Brain microvascular endothelial cell (primary cell): ENCODE results near the gene HTRA2.

Experiments
- DNase-seq: peaks from one replicate; pipeline ENCODE4 v3.0.0-alpha.2; 2020
- H3K27ac ChIP-seq: fragments of 250-450 bp; sonication (Bioruptor Pico); 2 replicates; pipeline ENCODE4 v1.5.1; 2020; ENCODE audit warnings: mild to moderate bottlenecking, moderate library complexity
- H3K27me3 ChIP-seq: fragments of 250-450 bp; sonication (Bioruptor Pico); replicated peaks from 2 replicates; pipeline ENCODE4 v1.5.1; 2020; ENCODE audit warnings: mild to moderate bottlenecking
- H3K36me3 ChIP-seq: fragments of 250-450 bp; sonication (Bioruptor Pico); replicated peaks from 2 replicates; pipeline ENCODE4 v1.5.1; 2020; ENCODE audit warnings: mild to moderate bottlenecking
- H3K4me3 ChIP-seq: 2 replicates; pipeline ENCODE4 v1.5.1; 2011; ENCODE audit warnings: low read depth, mild to moderate bottlenecking, control low read depth, low read length, moderate library complexity
- in situ Hi-C: cut with HindIII; loops from 2 replicates; pipeline ENCODE4 v1.10.0; 2017; ENCODE audit warnings: low sequenced_read_pairs, low pct_ligation_motif_present
- TF ChIP-seq, protein P1 (sequence below): IDR thresholded peaks from 2 replicates; pipeline ENCODE4 v1.5.1; 2011; ENCODE audit warnings: low read depth, mild to moderate bottlenecking, moderate library complexity, low read length, control low read depth, inconsistent platforms; ENCODE audit errors: missing control alignments

The HTRA2 gene

GRCh38 chr2:74495440-74495839 lies 34.3 kb upstream of the HTRA2 start:
- TF ChIP-seq, protein P1, sequence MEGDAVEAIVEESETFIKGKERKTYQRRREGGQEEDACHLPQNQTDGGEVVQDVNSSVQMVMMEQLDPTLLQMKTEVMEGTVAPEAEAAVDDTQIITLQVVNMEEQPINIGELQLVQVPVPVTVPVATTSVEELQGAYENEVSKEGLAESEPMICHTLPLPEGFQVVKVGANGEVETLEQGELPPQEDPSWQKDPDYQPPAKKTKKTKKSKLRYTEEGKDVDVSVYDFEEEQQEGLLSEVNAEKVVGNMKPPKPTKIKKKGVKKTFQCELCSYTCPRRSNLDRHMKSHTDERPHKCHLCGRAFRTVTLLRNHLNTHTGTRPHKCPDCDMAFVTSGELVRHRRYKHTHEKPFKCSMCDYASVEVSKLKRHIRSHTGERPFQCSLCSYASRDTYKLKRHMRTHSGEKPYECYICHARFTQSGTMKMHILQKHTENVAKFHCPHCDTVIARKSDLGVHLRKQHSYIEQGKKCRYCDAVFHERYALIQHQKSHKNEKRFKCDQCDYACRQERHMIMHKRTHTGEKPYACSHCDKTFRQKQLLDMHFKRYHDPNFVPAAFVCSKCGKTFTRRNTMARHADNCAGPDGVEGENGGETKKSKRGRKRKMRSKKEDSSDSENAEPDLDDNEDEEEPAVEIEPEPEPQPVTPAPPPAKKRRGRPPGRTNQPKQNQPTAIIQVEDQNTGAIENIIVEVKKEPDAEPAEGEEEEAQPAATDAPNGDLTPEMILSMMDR = no peak
- no peak for DNase-seq
- Histone ChIP-seq H3K27ac (no peak overlapping the region), H3K27me3 (peaks cover 17% of the 10 kb centered on the region), H3K4me3 (no peak overlapping the region), H3K36me3 (peaks cover 27% of the 10 kb centered on the region)
- in situ Hi-C loops = no loop called here

DNA sequence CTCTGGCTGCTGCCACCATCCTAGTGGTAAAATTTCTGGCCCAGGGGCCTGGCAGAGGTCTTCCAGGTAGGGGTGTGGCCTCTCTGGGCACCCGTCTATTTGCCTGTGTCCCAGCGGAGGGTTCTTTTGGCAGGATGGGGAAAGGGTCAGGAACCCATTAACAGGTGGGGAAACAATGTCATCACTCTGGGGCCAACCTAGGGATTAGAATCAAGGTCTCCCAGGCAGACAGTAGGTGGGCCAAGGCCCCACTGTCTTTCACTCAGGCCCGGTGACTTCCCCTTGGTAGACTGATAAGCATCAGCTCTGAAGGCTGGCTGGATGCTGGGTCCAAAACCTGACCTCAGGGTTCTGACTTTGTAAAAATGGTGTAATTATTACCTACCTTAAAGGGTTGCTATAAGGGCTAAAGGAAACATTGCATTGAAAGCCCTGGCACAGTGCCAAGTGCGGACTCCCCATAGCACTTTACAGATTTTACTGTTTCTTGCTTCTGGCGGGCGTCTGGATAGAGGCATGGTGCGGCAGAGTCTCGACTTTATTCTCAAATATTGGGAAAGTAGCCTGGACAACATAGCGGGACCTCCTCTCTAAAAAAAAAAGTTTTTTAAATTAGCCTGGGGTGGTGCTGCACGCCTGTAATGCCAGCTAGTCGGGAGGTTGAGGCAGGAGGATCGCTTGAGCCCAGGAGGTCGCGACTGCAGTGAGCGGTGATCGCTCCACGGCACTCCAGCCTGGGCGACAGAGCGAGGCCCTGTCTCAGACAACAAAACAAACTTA lies 32.5 kb upstream of the HTRA2 start:
- in situ Hi-C loops = no loop called here
- no peak overlapping the region for H3K4me3 ChIP-seq
- TF ChIP-seq, protein P1 = no peak
- H3K27ac ChIP-seq = no peak overlapping the region
- H3K36me3 ChIP-seq = peaks cover 10% of the 10 kb centered on the region
- no peak for DNase-seq
- peaks cover 17% of the 10 kb centered on the region for H3K27me3 ChIP-seq

GRCh38 chr2:74497777-74498499 lies 31.8 kb upstream of the HTRA2 start:
- H3K27ac ChIP-seq = no peak overlapping the region
- H3K36me3 ChIP-seq = peaks cover 7% of the 10 kb centered on the region
- in situ Hi-C loops = no loop called here
- TF ChIP-seq, protein P1 = no peak
- H3K27me3 ChIP-seq = peaks cover 17% of the 10 kb centered on the region
- no peak for DNase-seq
- H3K4me3 ChIP-seq = peak overlapping the region; percentile 45

DNA sequence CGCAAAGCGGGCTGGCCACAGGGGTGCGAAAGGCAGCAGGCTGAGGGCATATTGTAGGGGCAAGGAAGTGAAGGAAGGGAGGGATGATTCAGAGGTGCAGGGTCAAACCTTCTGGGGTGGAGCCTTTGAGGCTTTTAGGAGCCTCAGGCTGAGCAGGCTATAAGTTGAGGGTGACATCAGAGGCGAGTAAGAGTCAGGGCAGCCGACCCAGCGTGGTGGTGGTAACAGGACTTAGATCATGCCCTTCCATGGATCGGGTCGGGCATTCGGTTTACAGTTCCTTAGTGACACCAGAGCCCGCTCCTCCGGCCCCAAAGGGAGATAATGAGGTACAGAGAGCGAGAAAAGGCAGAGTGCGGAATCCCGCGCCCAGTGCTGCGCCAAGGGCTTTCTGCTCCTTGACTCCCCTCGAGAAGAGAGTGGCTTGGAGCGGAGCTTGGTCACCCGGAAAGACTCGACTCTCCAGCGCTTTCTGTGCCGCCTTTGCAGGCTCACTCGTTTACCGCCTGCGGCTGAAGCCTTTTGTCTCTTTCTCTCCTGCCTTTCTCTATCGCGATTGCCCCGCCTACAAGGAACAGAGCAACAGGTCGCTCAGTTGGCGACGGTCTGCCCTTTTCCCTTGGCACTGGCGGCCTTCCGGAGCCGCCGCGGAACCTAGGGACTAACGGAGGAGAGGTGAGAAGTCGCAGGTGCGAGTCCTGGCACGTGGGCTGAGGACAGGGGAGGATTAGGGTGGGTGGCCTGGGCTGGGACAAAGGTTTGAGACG lies 31.1 kb upstream of the HTRA2 start:
- in situ Hi-C loops = no loop called here
- peaks cover 17% of the 10 kb centered on the region for H3K27me3 ChIP-seq
- no peak overlapping the region for H3K27ac ChIP-seq
- DNase-seq = no peak
- peaks cover 6% of the 10 kb centered on the region for H3K36me3 ChIP-seq
- peak overlapping the region; percentile 45 for H3K4me3 ChIP-seq
- TF ChIP-seq, protein P1 = no peak

- peaks cover 17% of the 10 kb centered on the region for H3K27me3 ChIP-seq
- in situ Hi-C loops = no loop called here
- TF ChIP-seq, protein P1 = no peak
- no peaks in the 10 kb centered on the region for H3K36me3 ChIP-seq
- H3K27ac ChIP-seq = no peak within 1 kb of the TSS
- DNase-seq = no peak
- H3K4me3 ChIP-seq = peak within 1 kb of the TSS; percentile 45
Measured at GRCh38 chr2:74499267-74499939, 30.3 kb upstream of the HTRA2 start, which contains the start of gene LBX2. Gene LBX2 (minus strand): TSS chr2:74499603. CDS start chr2:74499537, 66 bp downstream.
